Activated CD4-positive, alpha-beta T cell treated with anti-CD3 and anti-CD28 coated beads, Interleukin-2, amount 10 ng/mL, durations not matched to agents 7 days and 5 days (primary cell): ENCODE results near the gene PRKD1. TPM values are rescaled to one million over a fixed set of nuclear protein-coding genes. Genes with fewer than 3 reads are reported as not detected.

ENCODE experiments used
- CTCF ChIA-PET: fragments of 350-600 bp; sonication (Branson Sonifier 250); formaldehyde crosslinking; loops from one replicate; lab custom pipeline; 2021; ENCODE audit warnings: antibody characterized with exemption; lab: Charles Lee
- POLR2A ChIA-PET: fragments of 350-600 bp; sonication (Branson Sonifier 250); formaldehyde crosslinking; loops from one replicate; lab custom pipeline; 2021; ENCODE audit warnings: antibody characterized with exemption; lab: Charles Lee
- DNase-seq: peaks from one replicate; pipeline ENCODE4 v3.0.0-alpha.2; 2020
- H3K27ac Mint-ChIP-seq: one replicate; pipeline ENCODE4 v1.8.0; 2021; ENCODE audit warnings: mild to moderate bottlenecking, moderate library complexity, mixed read lengths
- H3K27me3 Mint-ChIP-seq: one replicate; pipeline ENCODE4 v1.8.0; 2021; ENCODE audit warnings: mixed read lengths
- H3K36me3 Mint-ChIP-seq: one replicate; pipeline ENCODE4 v1.8.0; 2021; ENCODE audit warnings: low read depth, mixed read lengths
- H3K4me1 Mint-ChIP-seq: one replicate; pipeline ENCODE4 v1.8.0; 2021; ENCODE audit warnings: mixed read lengths
- H3K4me3 Mint-ChIP-seq: one replicate; pipeline ENCODE4 v1.8.0; 2021; ENCODE audit warnings: mild to moderate bottlenecking, moderate library complexity, mixed read lengths
- H3K9me3 Mint-ChIP-seq: one replicate; pipeline ENCODE4 v1.8.0; 2021; ENCODE audit warnings: mixed read lengths
- total RNA-seq, 2 experiments: library from RNA; stranded (reverse); gene quantifications; one replicate each; pipeline ENCODE4 v1.2.3, GENCODE V29; 2021

The PRKD1 gene
- total RNA-seq, 2 experiments from 2014 or later = not detected

- no peaks in the 10 kb centered on the region for H3K36me3 Mint-ChIP-seq
- H3K4me1 Mint-ChIP-seq = no peaks in the 10 kb centered on the region
- no peaks in the 10 kb centered on the region for H3K9me3 Mint-ChIP-seq
- no peak overlapping the region for H3K27ac Mint-ChIP-seq
- no peaks in the 10 kb centered on the region for H3K27me3 Mint-ChIP-seq
- ChIA-PET POLR2A (no interaction called here), CTCF (no interaction called here)
- DNase-seq = no peak
- H3K4me3 Mint-ChIP-seq = no peak overlapping the region
Measured at GRCh38 chr14:29553427-29553826, 374.2 kb downstream of the PRKD1 start.

- ChIA-PET CTCF (no interaction called here), POLR2A (no interaction called here)
- H3K27ac Mint-ChIP-seq = no peak overlapping the region
- DNase-seq = no peak
- no peak overlapping the region for H3K4me3 Mint-ChIP-seq
- no peaks in the 10 kb centered on the region for H3K27me3 Mint-ChIP-seq
- H3K4me1 Mint-ChIP-seq = no peaks in the 10 kb centered on the region
- H3K9me3 Mint-ChIP-seq = no peaks in the 10 kb centered on the region
- no peaks in the 10 kb centered on the region for H3K36me3 Mint-ChIP-seq
Measured at GRCh38 chr14:29548948-29549370, 378.7 kb downstream of the PRKD1 start.

DNA sequence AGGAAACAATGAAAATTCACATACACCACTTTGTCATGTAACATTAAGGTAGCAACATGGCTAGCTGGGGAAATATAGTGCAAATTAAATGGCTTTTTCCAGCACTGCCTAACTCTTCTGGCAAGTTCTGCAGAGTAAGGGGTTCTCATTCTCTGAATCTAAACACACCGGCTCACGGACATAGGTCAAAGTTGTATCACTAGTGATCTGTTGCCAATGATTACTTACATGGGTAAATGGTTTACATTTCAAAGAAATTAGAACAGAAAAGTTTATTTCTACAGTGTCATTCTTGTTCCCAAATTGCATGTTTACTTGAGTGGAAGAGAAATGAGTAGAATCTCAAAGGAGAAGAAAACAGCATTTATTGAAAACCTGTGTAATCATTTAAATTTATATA is 381.9 kb downstream of the PRKD1 start:
- H3K36me3 Mint-ChIP-seq = no peaks in the 10 kb centered on the region

DNA sequence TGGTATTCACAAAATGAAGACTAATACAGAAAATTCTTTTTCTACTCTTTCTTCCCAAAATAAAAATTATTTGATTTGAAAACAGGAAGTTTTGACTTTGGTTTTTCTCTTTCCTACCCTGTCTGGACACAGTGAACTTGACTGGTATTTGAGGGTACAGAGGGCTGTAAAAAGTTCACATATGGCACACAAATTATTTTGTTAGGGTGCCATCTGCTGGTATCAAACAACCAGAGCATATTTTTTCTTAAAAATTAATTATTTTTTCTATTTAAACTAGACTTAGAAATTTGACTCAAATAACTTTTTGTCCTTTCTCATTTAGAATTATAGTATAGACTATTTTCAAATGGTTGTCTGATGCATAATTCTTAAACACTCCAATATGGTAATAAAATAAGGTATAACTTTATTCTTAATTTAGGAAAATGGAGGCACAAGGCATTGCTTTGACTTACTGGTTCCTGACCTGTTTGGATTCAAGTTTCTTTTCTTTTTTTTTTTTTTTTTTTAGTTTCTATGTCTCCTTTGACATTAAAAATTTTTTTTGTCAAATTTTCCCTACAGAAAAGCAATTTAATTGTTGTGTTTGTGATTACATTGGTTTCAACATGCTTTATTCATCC is 390.6 kb downstream of the PRKD1 start:
- Mint-ChIP-seq H3K9me3 (no peaks in the 10 kb centered on the region), H3K27ac (no peak overlapping the region), H3K36me3 (no peaks in the 10 kb centered on the region), H3K27me3 (no peaks in the 10 kb centered on the region), H3K4me1 (no peaks in the 10 kb centered on the region), H3K4me3 (no peak overlapping the region)
- DNase-seq = no peak
- ChIA-PET POLR2A (no interaction called here), CTCF (no interaction called here)

More for the DNA sequence above, 381.9 kb downstream of the PRKD1 start:
- Mint-ChIP-seq H3K4me1 (no peaks in the 10 kb centered on the region), H3K9me3 (no peaks in the 10 kb centered on the region), H3K27ac (no peak overlapping the region), H3K4me3 (no peak overlapping the region), H3K27me3 (no peaks in the 10 kb centered on the region)
- ChIA-PET POLR2A (no interaction called here), CTCF (no interaction called here)
- no peak for DNase-seq

GRCh38 chr14:29529418-29529817 is 398.2 kb downstream of the PRKD1 start:
- H3K27ac Mint-ChIP-seq = no peak overlapping the region
- H3K4me1 Mint-ChIP-seq = no peaks in the 10 kb centered on the region
- H3K9me3 Mint-ChIP-seq = peaks cover 2% of the 10 kb centered on the region
- ChIA-PET CTCF (no interaction called here), POLR2A (no interaction called here)
- H3K27me3 Mint-ChIP-seq = no peaks in the 10 kb centered on the region
- H3K4me3 Mint-ChIP-seq = no peak overlapping the region
- no peak for DNase-seq
- no peaks in the 10 kb centered on the region for H3K36me3 Mint-ChIP-seq

DNA sequence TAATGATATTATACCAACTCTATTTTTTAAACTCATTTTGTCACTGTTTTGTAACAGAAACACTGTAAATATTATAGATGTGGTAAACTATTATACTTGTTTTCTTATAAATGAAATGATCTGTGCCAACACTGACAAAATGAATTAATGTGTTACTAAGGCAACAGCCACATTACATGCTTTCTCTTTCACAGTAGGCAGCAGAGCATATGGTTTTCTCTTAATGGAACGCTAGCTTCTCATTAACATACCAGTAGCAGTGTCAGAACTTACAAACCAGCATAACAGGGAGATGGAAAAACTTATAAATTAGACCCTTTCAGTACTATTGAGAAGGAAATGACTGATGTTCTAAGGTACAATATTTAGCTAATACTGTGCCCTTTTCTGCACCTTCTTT is 398.8 kb downstream of the PRKD1 start:
- ChIA-PET CTCF (no interaction called here), POLR2A (no interaction called here)
- no peaks in the 10 kb centered on the region for H3K27me3 Mint-ChIP-seq
- H3K4me1 Mint-ChIP-seq = no peaks in the 10 kb centered on the region
- peaks cover 2% of the 10 kb centered on the region for H3K9me3 Mint-ChIP-seq
- no peak overlapping the region for H3K27ac Mint-ChIP-seq
- no peaks in the 10 kb centered on the region for H3K36me3 Mint-ChIP-seq
- H3K4me3 Mint-ChIP-seq = no peak overlapping the region
- no peak for DNase-seq

- Mint-ChIP-seq H3K36me3 (no peaks in the 10 kb centered on the region), H3K9me3 (peaks cover 2% of the 10 kb centered on the region), H3K27me3 (no peaks in the 10 kb centered on the region), H3K4me3 (no peak overlapping the region), H3K4me1 (no peaks in the 10 kb centered on the region), H3K27ac (no peak overlapping the region)
- ChIA-PET CTCF (no interaction called here), POLR2A (no interaction called here)
- DNase-seq = no peak
Measured at GRCh38 chr14:29527286-29527685, 400.4 kb downstream of the PRKD1 start.
